Skeletal muscle cell (primary cell): ENCODE measurements around the gene ZNF619.

Experiments used
- DNase-seq: peaks from one replicate; pipeline ENCODE4 v3.0.0-alpha.2; 2010; ENCODE audit warnings: low read depth
- H3K4me3 ChIP-seq: 2 replicates; pipeline ENCODE4 v1.5.1; 2011; ENCODE audit warnings: low read depth, mild to moderate bottlenecking, control low read depth, low read length, moderate library complexity

Gene ZNF619

DNA sequence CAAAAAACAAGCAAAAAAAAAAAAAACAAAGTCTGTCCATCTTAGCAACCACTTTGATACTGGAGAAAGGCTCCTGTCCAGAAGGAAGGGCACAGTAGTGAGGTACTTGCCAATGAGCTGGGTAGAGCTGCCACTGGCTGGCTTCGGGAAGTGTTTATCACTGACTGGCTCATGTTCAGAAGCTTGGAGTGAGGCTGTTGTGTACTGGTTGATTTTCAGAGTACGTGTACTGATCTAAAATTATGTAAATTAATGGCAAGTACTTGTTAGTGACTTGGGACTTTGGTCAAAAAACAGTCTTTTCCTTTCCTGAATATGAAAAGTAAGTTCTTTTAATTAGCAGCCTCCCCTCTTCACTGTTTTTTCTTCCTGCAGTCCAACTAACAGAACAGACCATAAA, 46.9 kb downstream of the ZNF619 start:
- no peak for DNase-seq
- no peak overlapping the region for H3K4me3 ChIP-seq

DNA sequence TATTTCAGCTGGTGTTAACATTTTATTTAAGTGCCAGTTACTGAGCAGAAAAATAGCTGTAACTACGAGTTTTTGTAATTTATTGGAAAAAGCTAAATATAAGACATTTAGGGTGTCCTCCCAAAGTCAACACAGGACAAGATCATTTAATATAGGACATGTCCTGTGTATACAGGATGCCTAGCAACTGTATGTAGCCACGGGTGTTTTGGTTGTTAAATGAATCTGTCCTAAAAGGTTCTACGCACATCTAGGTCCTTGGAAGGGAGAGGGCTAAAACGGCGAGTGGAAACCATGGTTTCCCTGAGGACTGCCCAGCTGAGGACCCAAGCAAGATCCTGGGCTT, 47.3 kb downstream of the ZNF619 start:
- H3K4me3 ChIP-seq = peak overlapping the region; percentile 80
- no peak for DNase-seq

DNA sequence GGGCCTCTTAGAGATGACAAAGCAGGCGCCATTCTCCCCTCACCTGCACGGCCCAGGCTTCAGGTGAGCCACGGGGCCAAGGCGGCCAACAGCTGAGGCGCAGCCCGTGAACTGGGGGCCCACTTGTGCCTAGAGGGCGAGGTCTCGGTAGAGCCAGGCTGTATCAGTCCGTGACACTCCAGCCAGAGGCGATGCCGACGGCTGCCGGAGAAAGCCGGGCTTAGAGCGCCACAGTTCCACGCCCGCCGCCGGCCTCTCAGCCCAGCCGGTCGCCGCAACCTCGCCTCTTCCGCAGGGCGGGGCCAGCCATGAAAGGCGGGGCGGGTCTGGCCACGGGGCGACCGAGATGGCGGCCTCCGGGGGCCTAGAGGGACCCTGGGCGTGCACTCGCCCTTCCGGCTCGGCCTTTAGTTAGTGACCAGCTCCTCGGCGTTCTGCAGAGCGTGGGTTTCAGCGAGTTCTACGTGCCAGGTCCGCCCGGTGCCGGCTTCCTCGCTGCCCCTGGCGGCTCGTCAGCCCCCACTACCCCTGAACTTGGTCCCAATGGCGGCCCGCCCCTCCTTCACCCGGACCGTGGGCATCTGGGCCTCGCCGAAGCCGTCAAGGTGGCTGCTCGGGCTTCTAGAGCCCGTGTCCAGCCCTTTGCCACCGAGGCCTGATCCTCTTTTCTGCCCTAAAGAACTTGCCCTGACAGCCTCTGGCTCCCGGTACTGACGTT, 47.8 kb downstream of the ZNF619 start, which contains the start of gene ZNF621:
TSS of gene ZNF621 (plus strand) at position 393 of the 718 bp plus-strand sequence. CDS start 881 bp downstream, outside the sequence.
- DNase-seq = peak; percentile 53
- peak within 1 kb of the TSS; percentile 80 for H3K4me3 ChIP-seq

DNA sequence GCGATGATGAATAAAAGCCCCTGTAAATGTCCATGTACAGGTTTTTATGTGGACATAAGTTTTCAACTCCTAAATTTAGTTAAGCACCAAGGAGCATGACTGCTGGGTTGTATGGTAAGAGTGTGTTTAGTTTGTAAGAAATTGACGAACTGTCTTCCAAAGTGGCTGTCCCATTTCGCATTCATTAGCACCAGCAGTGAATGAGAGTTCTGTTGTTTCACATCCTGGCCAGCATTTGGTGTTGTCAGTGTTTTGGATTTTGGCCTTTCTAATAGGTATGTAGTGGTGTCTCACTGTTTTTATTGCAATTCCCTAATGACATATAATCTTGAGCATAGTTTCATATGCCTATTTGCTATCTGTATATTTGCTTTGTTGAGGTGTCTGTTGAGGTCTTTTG, 51.5 kb downstream of the ZNF619 start:
- no peak overlapping the region for H3K4me3 ChIP-seq
- DNase-seq = no peak

DNA sequence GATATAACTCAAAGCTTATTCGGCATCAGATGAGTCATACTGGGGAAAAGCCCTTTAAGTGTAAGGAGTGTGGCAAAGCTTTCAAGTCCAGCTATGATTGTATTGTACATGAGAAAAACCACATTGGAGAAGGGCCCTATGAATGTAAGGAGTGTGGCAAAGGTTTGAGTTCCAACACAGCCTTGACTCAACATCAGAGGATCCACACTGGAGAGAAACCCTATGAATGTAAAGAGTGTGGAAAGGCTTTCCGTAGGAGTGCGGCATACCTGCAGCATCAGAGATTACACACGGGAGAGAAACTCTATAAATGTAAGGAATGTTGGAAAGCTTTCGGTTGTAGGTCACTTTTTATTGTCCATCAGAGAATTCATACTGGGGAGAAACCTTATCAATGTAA, 55.3 kb downstream of the ZNF619 start:
- H3K4me3 ChIP-seq = no peak overlapping the region
- no peak for DNase-seq

DNA sequence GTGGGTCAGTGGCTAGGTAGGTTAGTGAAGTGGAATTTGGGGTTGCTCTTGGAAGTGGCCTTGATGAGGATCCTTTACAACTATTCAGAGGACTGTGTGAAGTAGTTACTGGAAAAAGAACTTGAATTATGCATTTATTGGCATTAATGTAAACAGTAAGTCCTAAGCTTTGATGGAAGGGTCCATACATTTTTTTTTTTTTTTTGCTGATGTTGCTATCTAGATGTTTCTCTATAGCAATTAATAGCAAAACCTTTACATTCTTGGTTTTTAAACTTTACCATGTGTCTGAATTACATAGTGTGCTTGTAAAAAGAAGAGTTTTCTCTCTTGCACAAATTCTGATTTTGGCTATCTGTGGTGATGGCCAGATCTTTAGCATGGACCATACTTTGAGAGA, 57.4 kb downstream of the ZNF619 start:
- no peak for DNase-seq
- no peak overlapping the region for H3K4me3 ChIP-seq
